NK-92 (cell line): ENCODE results near the gene PCDHGB3.
"Not testable (repeated sequence)": the region's sequence is repeated elsewhere in the genome, so short reads cannot be mapped to it uniquely, and the experiment has no call there.

Experiments
- DNase-seq: peaks from one replicate; lab custom pipeline; 2025; ENCODE audit not compliant: unreplicated experiment; lab: John Stamatoyannopoulos, UW

Gene PCDHGB3

GRCh38 chr5:141389153-141390042 lies 19.4 kb downstream of the PCDHGB3 start:
- DNase-seq, result no peak

DNA sequence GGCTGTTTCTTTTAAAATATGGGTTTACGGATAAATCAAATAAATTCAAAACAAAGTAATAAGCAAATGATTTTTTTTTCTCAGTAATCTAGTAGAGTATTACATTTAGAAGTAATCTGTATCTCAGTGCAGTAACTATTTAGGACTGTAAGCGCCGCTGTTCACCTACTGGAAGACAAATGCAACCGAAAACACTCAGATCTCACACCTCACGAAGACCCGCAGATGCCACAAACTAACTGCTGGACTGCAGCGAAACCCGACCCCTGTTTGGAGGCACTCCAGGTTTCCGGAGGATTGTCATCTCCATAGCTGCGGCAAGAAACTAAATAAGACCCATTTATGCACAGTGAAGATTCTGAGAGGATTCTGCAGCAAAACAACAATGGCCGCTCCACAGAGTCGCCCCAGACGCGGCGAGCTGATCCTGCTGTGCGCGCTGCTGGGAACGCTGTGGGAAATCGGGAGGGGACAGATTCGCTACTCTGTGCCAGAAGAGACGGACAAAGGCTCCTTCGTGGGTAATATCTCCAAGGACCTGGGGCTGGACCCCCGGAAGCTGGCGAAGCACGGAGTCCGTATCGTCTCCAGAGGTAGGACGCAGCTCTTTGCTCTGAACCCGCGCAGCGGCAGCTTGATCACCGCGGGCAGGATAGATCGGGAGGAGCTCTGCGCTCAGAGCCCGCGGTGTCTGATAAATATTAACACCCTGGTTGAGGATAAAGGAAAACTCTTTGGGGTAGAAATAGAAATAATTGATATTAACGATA lies 22.6 kb downstream of the PCDHGB3 start, which contains the start of gene PCDHGA8:
Gene PCDHGA8, plus strand, starts transcription at position 205 of the 770 bp plus-strand sequence. Its CDS starts 181 bp downstream, at position 386.
- DNase-seq, result no peak

DNA sequence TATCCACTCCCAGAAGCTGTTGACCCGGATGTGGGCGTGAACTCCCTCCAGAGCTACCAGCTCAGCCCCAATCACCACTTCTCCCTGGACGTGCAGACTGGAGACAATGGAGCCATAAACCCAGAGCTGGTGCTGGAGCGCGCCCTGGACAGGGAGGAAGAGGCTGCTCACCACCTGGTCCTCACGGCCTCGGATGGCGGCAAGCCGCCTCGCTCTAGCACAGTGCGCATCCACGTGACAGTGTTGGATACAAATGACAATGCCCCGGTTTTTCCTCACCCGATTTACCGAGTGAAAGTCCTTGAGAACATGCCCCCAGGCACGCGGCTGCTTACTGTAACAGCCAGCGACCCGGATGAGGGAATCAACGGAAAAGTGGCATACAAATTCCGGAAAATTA lies 23.2 kb downstream of the PCDHGB3 start:
- DNase-seq, result no peak

- DNase-seq, result not testable (repeated sequence)
Measured at GRCh38 chr5:141394401-141395187, 24.6 kb downstream of the PCDHGB3 start.

GRCh38 chr5:141397756-141398551 lies 27.9 kb downstream of the PCDHGB3 start, which contains the start of gene PCDHGB5:
PCDHGB5 (plus strand) TSS chr5:141397947; CDS start chr5:141398128, 181 bp downstream.
- not testable (repeated sequence) for DNase-seq

DNA sequence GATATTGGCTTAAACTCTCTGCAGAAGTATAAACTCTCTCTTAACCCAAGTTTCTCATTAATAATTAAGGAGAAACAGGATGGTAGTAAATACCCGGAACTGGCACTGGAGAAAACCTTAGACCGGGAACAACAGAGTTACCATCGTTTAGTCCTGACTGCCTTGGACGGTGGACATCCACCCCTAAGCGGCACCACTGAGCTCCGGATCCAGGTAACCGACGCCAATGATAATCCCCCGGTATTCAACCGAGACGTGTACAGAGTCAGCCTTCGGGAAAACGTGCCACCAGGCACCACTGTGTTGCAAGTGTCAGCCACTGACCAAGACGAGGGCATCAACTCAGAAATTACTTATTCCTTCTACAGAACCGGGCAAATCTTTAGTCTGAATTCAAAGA lies 28.6 kb downstream of the PCDHGB3 start:
- no peak for DNase-seq

DNA sequence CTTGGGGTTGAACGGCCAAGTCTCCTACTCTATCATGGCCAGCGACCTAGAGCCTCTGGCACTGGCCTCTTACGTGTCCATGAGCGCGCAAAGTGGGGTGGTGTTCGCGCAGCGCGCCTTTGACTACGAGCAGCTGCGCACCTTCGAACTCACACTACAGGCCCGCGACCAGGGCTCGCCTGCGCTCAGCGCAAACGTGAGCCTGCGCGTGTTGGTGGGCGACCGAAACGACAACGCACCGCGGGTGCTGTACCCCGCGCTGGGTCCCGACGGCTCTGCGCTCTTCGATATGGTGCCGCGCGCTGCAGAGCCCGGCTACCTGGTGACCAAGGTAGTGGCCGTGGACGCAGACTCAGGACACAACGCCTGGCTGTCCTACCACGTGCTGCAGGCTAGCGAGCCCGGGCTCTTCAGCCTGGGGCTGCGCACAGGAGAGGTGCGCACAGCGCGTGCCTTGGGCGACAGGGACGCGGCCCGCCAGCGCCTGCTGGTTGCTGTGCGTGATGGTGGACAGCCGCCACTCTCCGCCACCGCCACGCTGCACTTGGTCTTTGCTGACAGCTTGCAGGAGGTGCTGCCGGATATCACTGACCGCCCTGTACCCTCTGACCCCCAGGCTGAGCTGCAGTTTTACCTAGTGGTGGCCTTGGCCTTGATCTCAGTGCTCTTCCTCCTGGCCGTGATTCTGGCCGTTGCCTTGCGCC lies 29.7 kb downstream of the PCDHGB3 start:
- no peak for DNase-seq

DNA sequence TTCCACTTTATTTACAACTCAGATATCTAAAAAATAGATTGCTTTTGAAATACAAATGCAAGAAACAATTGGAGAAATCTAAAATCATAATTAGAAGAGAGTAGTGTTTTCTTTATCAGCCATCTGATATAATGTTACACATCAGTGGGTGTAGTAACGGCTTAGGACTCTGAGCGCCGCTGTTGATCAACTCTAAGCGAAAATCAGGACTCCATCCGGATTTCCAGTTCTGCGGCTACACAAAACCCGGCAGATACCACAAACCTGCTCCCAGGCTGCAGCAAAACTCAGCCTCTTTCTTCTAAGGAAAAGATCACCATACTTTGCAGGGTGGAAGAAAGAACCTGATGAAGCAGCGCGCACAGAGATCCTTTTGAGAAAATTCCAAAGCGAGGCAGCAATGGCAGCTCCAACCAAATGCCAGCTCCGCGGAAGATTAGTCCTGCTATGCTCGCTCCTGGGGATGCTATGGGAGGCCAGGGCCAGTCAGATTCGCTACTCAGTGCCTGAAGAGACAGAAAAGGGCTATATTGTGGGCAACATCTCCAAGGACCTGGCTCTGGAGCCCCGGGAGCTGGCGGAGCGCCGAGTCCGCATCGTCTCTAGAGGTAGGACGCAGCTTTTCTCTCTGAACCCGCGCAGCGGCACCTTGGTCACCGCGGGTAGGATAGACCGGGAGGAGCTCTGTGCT lies 32.7 kb downstream of the PCDHGB3 start, which contains the start of gene PCDHGA9:
Gene PCDHGA9, plus strand, starts transcription at position 226 of the 691 bp plus-strand sequence. Its CDS starts 175 bp downstream, at position 401.
- DNase-seq, result no peak

- no peak for DNase-seq
Measured at GRCh38 chr5:141403387-141403786, 33.3 kb downstream of the PCDHGB3 start.

GRCh38 chr5:141407790-141408505 lies 37.9 kb downstream of the PCDHGB3 start, which contains the start of gene PCDHGB6:
PCDHGB6 (plus strand) TSS chr5:141408021; CDS start chr5:141408203, 182 bp downstream.
- DNase-seq, result not testable (repeated sequence)

GRCh38 chr5:141409598-141410306 lies 39.7 kb downstream of the PCDHGB3 start:
- no peak for DNase-seq

- DNase-seq, result no peak
Measured at GRCh38 chr5:141411575-141411974, 41.5 kb downstream of the PCDHGB3 start.

- no peak for DNase-seq
Measured at GRCh38 chr5:141412854-141413539, 43.0 kb downstream of the PCDHGB3 start, which contains the start of gene PCDHGA10. PCDHGA10 (plus strand) TSS chr5:141412987; CDS start chr5:141413176, 189 bp downstream.

DNA sequence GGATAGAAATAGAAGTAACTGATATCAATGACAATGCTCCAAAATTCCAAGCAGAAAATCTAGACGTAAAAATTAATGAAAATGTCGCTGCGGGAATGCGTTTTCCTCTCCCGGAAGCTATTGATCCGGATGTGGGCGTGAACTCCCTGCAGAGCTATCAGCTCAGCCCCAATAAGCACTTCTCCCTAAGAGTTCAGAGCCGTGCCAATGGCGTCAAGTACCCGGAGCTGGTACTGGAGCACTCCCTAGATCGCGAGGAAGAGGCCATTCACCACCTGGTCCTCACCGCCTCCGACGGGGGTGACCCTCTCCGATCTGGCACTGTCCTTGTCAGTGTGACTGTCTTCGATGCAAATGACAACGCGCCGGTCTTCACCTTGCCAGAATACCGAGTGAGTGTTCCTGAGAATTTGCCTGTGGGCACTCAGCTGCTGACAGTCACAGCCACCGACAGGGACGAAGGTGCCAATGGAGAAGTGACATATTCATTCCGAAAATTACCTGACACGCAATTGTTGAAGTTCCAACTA lies 43.6 kb downstream of the PCDHGB3 start:
- DNase-seq, result no peak

DNA sequence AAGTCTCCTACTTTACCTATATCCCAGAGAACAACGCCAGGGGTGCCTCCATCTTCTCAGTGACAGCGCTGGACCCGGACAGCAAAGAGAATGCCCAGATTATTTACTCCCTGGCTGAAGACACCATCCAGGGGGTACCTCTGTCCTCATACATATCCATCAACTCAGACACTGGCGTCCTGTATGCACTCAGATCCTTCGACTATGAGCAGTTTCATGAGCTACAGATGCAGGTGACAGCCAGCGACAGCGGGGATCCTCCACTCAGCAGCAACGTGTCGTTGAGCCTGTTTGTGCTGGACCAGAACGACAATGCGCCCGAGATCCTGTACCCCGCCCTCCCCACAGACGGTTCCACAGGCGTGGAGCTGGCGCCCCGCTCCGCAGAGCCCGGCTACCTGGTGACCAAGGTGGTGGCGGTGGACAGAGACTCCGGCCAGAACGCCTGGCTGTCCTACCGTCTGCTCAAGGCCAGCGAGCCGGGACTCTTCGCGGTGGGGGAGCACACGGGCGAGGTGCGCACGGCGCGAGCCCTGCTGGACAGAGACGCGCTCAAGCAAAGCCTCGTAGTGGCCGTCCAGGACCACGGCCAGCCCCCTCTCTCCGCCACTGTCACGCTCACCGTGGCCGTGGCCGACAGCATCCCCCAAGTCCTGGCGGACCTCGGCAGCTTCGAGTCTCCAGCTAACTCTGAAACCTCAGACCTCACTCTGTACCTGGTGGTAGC lies 44.7 kb downstream of the PCDHGB3 start:
- not testable (repeated sequence) for DNase-seq

- DNase-seq, result not testable (repeated sequence)
Measured at GRCh38 chr5:141415275-141415618, 45.2 kb downstream of the PCDHGB3 start.
